ENCODE data around the gene DNAJC1.
"Not testable (repeated sequence)": the region's sequence is repeated elsewhere in the genome, so short reads cannot be mapped to it uniquely, and the experiment has no call there.

Gene DNAJC1

GRCh38 chr10:21904930-21905329, 98.6 kb downstream of the DNAJC1 start:
- no peak for DNase-seq (ENCODE audit: low read depth in 2 of 2)

- no peak for DNase-seq (ENCODE audit: low read depth in 2 of 2)
Measured at GRCh38 chr10:21899736-21900135, 103.8 kb downstream of the DNAJC1 start.

GRCh38 chr10:21895932-21896331, 107.6 kb downstream of the DNAJC1 start:
- DNase-seq (ENCODE audit: low read depth in 2 of 2), result no peak

- DNase-seq (ENCODE audit: low read depth in 2 of 2), result no peak
Measured at GRCh38 chr10:21894648-21895342, 108.7 kb downstream of the DNAJC1 start.

- no peak for DNase-seq (ENCODE audit: low read depth in 2 of 2)
Measured at GRCh38 chr10:21891439-21891838, 112.1 kb downstream of the DNAJC1 start.

- DNase-seq (ENCODE audit: low read depth in 2 of 2), result no peak
Measured at GRCh38 chr10:21889477-21890275, 113.9 kb downstream of the DNAJC1 start.

- DNase-seq (ENCODE audit: low read depth in 2 of 2), result no peak
Measured at GRCh38 chr10:21888959-21889358, 114.6 kb downstream of the DNAJC1 start.

- no peak for DNase-seq (ENCODE audit: low read depth in 2 of 2)
Measured at GRCh38 chr10:21885940-21886339, 117.6 kb downstream of the DNAJC1 start.

- no peak for DNase-seq (ENCODE audit: low read depth in 2 of 2)
Measured at GRCh38 chr10:21873198-21873597, 130.3 kb downstream of the DNAJC1 start.

- DNase-seq (ENCODE audit: low read depth in 2 of 2), result not testable (repeated sequence)
Measured at GRCh38 chr10:21872771-21873170, 130.8 kb downstream of the DNAJC1 start.

- no peak for DNase-seq (ENCODE audit: low read depth in 2 of 2)
Measured at GRCh38 chr10:21870849-21871248, 132.7 kb downstream of the DNAJC1 start.

- not testable (repeated sequence) for DNase-seq (ENCODE audit: low read depth in 2 of 2)
Measured at GRCh38 chr10:21869087-21869486, 134.4 kb downstream of the DNAJC1 start.

GRCh38 chr10:21860718-21861117, 142.8 kb downstream of the DNAJC1 start:
- DNase-seq (ENCODE audit: low read depth in 2 of 2), result no peak

GRCh38 chr10:21858455-21858854, 145.1 kb downstream of the DNAJC1 start:
- no peak for DNase-seq (ENCODE audit: low read depth in 2 of 2)

- no peak for DNase-seq (ENCODE audit: low read depth in 2 of 2)
Measured at GRCh38 chr10:21849607-21850006, 153.9 kb downstream of the DNAJC1 start.

GRCh38 chr10:21843645-21844044, 159.9 kb downstream of the DNAJC1 start:
- no peak for DNase-seq (ENCODE audit: low read depth in 2 of 2)

GRCh38 chr10:21841273-21841672, 162.3 kb downstream of the DNAJC1 start:
- DNase-seq (ENCODE audit: low read depth in 2 of 2), result not testable (repeated sequence)

- DNase-seq (ENCODE audit: low read depth in 2 of 2), result not testable (repeated sequence)
Measured at GRCh38 chr10:21837487-21837886, 166.0 kb downstream of the DNAJC1 start.

- DNase-seq (ENCODE audit: low read depth in 2 of 2), result not testable (repeated sequence)
Measured at GRCh38 chr10:21834574-21834973, 169.0 kb downstream of the DNAJC1 start.

GRCh38 chr10:21832821-21833130, 170.8 kb downstream of the DNAJC1 start:
- DNase-seq (ENCODE audit: low read depth in 2 of 2), result no peak

- no peak for DNase-seq (ENCODE audit: low read depth in 2 of 2)
Measured at GRCh38 chr10:21831986-21832820, 171.3 kb downstream of the DNAJC1 start.

- DNase-seq (ENCODE audit: low read depth in 2 of 2), result no peak
Measured at GRCh38 chr10:21830037-21830436, 173.5 kb downstream of the DNAJC1 start.
